NT2/D1 (cell line): ENCODE results near the gene NEK1.
"Not testable (repeated sequence)": the region's sequence is repeated elsewhere in the genome, so short reads cannot be mapped to it uniquely, and the experiment has no call there.

Experiments
- SUZ12 ChIP-seq: IDR thresholded peaks from 2 replicates; pipeline ENCODE4 v1.6.1; 2011; ENCODE audit not compliant: insufficient read length, insufficient read depth; ENCODE audit errors: extremely low read depth
- YY1 ChIP-seq: IDR thresholded peaks from 2 replicates; pipeline ENCODE4 v1.6.1; 2011; ENCODE audit not compliant: insufficient read length, insufficient read depth
- ZNF274 ChIP-seq: IDR thresholded peaks from 2 replicates; pipeline ENCODE4 v1.6.1; 2011; ENCODE audit warnings: mild to moderate bottlenecking, low read depth, low read length

- TF ChIP-seq YY1, SUZ12, ZNF274: not testable (repeated sequence)
These were observed 112.5 kb downstream of the NEK1 start for GRCh38 chr4:169499907-169500306.
